Posterior vena cava (tissue), 2 donors: ENCODE measurements around the gene SMG5. TPM values are rescaled to one million over a fixed set of nuclear protein-coding genes. Genes with fewer than 3 reads are reported as not detected.
"Not testable (repeated sequence)": the region's sequence is repeated elsewhere in the genome, so short reads cannot be mapped to it uniquely, and the experiment has no call there.

ENCODE experiments used
- DNase-seq: peaks from one replicate; pipeline ENCODE4 v3.0.0-alpha.2; 2020; ENCODE audit warnings: low spot score
- intact Hi-C, 2 donors: fragments of 100-400 bp; cut with DNase I; formaldehyde crosslinking; loops; one replicate each; pipeline versions ENCODE4 v1.14.1 to v1.14.2; 2022 to 2023
- long read RNA-seq, 2 donors: library from polyadenylated mRNA; unstranded; transcript quantifications; one replicate each; pipeline ENCODE4 v2.0.0, GENCODE V29; 2020 to 2021
- total RNA-seq, 2 donors: library from RNA; stranded (reverse); fragmentation: NEBNext Ultra II Directional; extraction: Animal tissue kit (Norgen Biotek cat#: 25700); gene quantifications; one replicate each; pipeline ENCODE4 v1.2.1, GENCODE V29; 2021
- donor health status: DM: yes; HTN: yes; CAD: no.
- donor health status: DM: yes; HTN: yes; CAD: no.

SMG5 gene
- 10 to 100 TPM; 44.0 to 50.9 TPM for total RNA-seq
- long read RNA-seq, donor 1, partial matches to known transcripts: 9 of 13 reads
- long read RNA-seq, donor 1, other reads (novel, unspliced or antisense): 4 of 13 reads
- long read RNA-seq, donor 2, partial matches to known transcripts: 45 of 53 reads
- long read RNA-seq, donor 2, other reads (novel, unspliced or antisense): 5 of 53 reads

GRCh38 chr1:156282479-156283222 lies at the start of gene SMG5:
Gene SMG5 (minus strand): TSS chr1:156282825. CDS start chr1:156282680, 145 bp downstream.
- intact Hi-C loops: no loop called here
- peak; percentile 99 for DNase-seq

- intact Hi-C loops, DNase-seq: not testable (repeated sequence)
Observed at GRCh38 chr1:156323179-156323578, 40.6 kb upstream of the SMG5 start.

GRCh38 chr1:156320560-156320959 lies 37.9 kb upstream of the SMG5 start:
- intact Hi-C loops: no loop called here
- DNase-seq: no peak

- DNase-seq: no peak
- intact Hi-C loops: no loop called here
Observed at GRCh38 chr1:156319664-156320063, 37.0 kb upstream of the SMG5 start.

GRCh38 chr1:156316909-156317308 lies 34.3 kb upstream of the SMG5 start:
- no peak for DNase-seq
- intact Hi-C loops: no loop called here

GRCh38 chr1:156310962-156311361 lies 28.3 kb upstream of the SMG5 start:
- DNase-seq: peak; percentile 74
- intact Hi-C loops: no loop called here

GRCh38 chr1:156308078-156308477 lies 25.5 kb upstream of the SMG5 start:
- no peak for DNase-seq
- intact Hi-C loops: no loop called here

GRCh38 chr1:156305215-156305614 lies 22.6 kb upstream of the SMG5 start:
- intact Hi-C loops: no loop called here
- DNase-seq: no peak

GRCh38 chr1:156303241-156303640 lies 20.6 kb upstream of the SMG5 start:
- intact Hi-C loops: no loop called here
- DNase-seq: no peak

- DNase-seq: peak; percentile 57
- intact Hi-C loops: no loop called here
Observed at GRCh38 chr1:156298852-156299357, 16.3 kb upstream of the SMG5 start, which contains the start of gene VHLL. Gene VHLL (minus strand): TSS chr1:156299307. CDS start chr1:156299189, 118 bp downstream.

- DNase-seq: peak; percentile 88
- intact Hi-C loops: no loop called here
Observed at GRCh38 chr1:156295391-156295947, 12.8 kb upstream of the SMG5 start, which contains the start of gene GLMP. Gene GLMP (minus strand): TSS chr1:156295679. CDS start chr1:156295645, 34 bp downstream.

GRCh38 chr1:156293895-156294294 lies 11.3 kb upstream of the SMG5 start:
- intact Hi-C loops: no loop called here
- DNase-seq: peak; percentile 78

GRCh38 chr1:156293098-156293434 lies 10.4 kb upstream of the SMG5 start:
- intact Hi-C loops: no loop called here
- DNase-seq: peak; percentile 67

- DNase-seq: peak; percentile 97
- intact Hi-C loops: no loop called here
Observed at GRCh38 chr1:156291226-156292061, 8.8 kb upstream of the SMG5 start.

GRCh38 chr1:156289857-156290256 lies 7.2 kb upstream of the SMG5 start:
- intact Hi-C loops: loop anchor here in 1 of 2 donors (5.0 kb wide), 1 partner anchor 1973 kb away; no protein-coding TSS in a partner anchor
- DNase-seq: no peak

GRCh38 chr1:156286061-156286460 lies 3.4 kb upstream of the SMG5 start:
- no peak for DNase-seq
- intact Hi-C loops: loop anchor here in 1 of 2 donors (5.0 kb wide), 1 partner anchor 1969 kb away; no protein-coding TSS in a partner anchor

GRCh38 chr1:156285437-156285836 lies 2.8 kb upstream of the SMG5 start:
- no peak for DNase-seq
- intact Hi-C loops: loop anchor here in 1 of 2 donors (5.0 kb wide), 1 partner anchor 1968 kb away; no protein-coding TSS in a partner anchor

GRCh38 chr1:156284757-156285156 lies 2.1 kb upstream of the SMG5 start:
- intact Hi-C loops: loop anchor here in 1 of 2 donors (5.0 kb wide), 1 partner anchor 1967 kb away; no protein-coding TSS in a partner anchor
- DNase-seq: no peak

- intact Hi-C loops: no loop called here
- DNase-seq: no peak
Observed at GRCh38 chr1:156284112-156284511, 1.5 kb upstream of the SMG5 start, which contains the start of gene TMEM79. Gene TMEM79 (plus strand): TSS chr1:156284325. CDS start chr1:156285227, 902 bp downstream.
